HG02973 (cell line): ENCODE measurements around the gene PHF21A.
A peak's percentile ranks its signal among the peaks of the same experiment; 100 is the strongest.
"Not testable (repeated sequence)": the region's sequence is repeated elsewhere in the genome, so short reads cannot be mapped to it uniquely, and the experiment has no call there.

Experiments
- ATAC-seq: cut with Tn5 transposase; IDR thresholded peaks from one replicate; pipeline ENCODE4 v1.9.1; 2021; ENCODE audit warnings: moderate library complexity; ENCODE audit not compliant: unreplicated experiment

Gene PHF21A

DNA sequence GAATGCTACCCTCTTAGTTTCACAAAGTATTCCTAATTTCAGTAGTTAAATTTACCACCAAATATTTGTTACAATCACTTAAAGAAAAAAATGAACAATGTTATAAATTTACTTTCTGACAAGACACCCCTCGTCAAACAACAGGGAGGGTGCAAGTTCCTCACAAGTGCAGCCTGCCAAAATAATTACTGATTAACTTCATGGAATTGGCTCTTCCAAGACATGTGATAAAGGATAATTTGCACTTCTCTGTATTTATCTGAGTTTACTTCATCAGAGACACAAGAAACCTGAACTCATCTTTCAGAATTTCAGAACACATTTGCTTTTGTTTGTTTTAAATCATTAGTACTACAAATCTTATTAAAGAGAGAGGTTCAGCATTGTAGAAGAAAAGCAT lies 132.3 kb downstream of the PHF21A start:
- ATAC-seq, result no peak

GRCh38 chr11:45985212-45985611 lies 136.0 kb downstream of the PHF21A start:
- ATAC-seq, result no peak

DNA sequence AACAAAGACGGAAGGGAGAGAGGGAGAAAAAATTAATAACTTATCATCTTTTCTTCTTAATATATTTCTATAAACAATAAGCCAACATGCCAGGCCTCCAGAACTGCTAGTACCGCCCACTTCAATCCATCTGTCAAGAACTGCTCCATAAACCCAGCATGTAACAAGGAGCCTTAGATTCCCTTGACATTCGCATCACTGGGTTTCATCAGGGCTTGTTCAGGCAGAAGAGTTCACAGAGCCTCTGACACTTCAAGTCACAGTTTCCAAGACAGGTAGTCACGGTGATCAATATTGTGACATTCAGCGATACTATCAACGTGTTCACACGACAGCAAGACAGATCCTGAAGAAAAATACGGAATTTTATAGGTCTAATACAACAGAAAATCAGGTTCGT lies 137.1 kb downstream of the PHF21A start:
- no peak for ATAC-seq

GRCh38 chr11:45983471-45983845 lies 137.8 kb downstream of the PHF21A start:
- ATAC-seq, result no peak

- no peak for ATAC-seq
Measured at GRCh38 chr11:45982656-45983470, 138.4 kb downstream of the PHF21A start.

- not testable (repeated sequence) for ATAC-seq
Measured at GRCh38 chr11:45981826-45982225, 139.4 kb downstream of the PHF21A start.

GRCh38 chr11:45974806-45975205 lies 146.4 kb downstream of the PHF21A start:
- ATAC-seq, result no peak

DNA sequence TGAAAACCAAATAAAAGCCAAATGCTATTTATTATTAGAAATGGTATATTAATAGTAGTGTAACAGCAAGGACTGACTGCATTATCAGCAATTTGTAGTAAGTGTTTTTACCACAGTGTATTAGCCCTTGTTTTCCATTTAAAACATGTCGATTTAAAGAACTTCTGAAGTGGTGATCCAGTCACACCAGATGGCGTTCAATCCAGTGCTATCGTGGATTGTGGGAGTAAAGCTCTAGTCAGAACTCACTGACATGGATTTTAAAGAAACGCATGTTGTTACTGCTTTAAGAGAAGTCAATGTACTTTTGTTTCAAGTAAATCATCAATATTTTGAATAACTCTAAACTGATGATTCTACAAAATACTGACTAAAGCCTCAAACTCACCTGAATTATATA lies 147.7 kb downstream of the PHF21A start:
- ATAC-seq, result no peak

- no peak for ATAC-seq
Measured at GRCh38 chr11:45968901-45969300, 152.4 kb downstream of the PHF21A start.

GRCh38 chr11:45967506-45967905 lies 153.7 kb downstream of the PHF21A start:
- no peak for ATAC-seq

DNA sequence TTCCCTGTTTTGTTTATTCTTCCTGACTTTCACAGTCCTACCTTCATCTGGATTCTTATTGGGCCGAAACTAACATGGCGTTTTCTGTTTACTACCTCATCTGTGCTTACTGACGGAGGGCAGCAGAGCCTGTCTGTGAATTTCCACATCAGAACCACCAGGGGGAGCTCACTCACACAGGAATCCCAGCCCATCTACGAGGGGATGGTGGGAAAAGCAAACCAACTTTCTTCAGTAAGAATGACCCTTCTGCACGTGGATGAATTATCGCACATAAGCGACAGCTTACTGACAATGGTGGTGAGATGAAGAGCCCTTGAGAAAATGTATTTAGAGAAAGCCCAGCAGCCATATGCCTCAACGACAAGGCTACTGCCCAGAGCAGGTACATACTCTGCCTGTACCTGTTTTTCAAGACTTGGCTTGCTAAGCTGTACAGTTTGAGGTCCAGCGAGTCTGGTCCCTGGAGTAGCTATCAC lies 156.3 kb downstream of the PHF21A start:
- peak; percentile 73 for ATAC-seq

DNA sequence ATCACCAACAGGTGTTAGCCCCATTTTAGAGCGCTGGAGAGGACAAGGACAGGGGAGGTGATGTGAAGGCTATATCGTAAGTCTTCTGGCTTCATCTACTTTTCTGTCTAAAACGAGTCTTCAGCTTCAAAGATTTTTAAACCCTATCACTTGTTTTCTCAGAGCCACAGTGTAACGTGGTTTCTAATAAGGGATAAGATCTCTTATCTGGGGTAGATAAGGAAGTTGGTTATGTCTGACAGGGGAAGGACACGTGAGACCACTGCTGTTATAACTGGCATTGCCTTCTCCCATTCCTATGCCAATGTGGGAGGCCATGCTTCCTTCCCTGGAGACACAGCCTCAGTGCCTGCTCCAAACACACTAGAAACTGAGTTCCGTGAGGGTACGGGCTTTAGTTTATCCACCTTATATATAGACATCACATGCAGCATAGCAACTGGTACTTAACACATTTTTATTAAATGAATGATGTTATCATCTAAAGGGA lies 159.5 kb downstream of the PHF21A start:
- no peak for ATAC-seq

DNA sequence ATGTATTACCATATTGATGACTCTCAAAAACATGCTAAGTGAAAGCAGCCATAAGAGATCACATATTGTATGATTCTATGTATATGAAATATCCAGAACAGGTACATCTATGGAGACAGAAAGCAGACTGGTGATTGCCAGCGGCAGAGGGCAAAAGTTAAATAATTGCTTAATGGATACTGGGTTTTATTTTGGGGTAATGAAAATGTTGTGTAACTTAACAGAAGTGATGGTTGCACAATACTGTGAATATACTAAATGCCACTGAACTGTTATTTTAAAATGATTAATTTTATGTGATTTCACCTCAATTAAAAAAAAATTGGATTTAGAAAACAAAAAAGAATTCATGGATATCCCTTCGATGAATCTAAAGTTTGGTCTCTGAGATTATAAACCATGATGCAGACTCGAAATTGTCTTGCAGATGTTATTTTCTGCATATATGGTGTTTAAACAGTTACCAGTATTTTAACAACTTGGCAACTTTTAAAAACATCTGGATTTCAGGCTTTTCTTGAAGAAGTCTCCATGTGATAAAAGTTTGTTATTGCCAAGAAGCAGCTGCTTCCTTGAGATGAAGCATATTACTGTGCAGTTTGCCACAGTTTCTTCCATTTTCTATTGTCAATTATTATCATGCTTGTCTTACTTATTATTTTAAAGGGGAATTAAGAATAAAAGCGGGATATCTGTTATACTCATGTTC lies 160.7 kb downstream of the PHF21A start:
- ATAC-seq, result no peak

GRCh38 chr11:45959851-45960250 lies 161.4 kb downstream of the PHF21A start:
- ATAC-seq, result no peak

- ATAC-seq, result no peak
Measured at GRCh38 chr11:45949992-45950407, 171.3 kb downstream of the PHF21A start.

DNA sequence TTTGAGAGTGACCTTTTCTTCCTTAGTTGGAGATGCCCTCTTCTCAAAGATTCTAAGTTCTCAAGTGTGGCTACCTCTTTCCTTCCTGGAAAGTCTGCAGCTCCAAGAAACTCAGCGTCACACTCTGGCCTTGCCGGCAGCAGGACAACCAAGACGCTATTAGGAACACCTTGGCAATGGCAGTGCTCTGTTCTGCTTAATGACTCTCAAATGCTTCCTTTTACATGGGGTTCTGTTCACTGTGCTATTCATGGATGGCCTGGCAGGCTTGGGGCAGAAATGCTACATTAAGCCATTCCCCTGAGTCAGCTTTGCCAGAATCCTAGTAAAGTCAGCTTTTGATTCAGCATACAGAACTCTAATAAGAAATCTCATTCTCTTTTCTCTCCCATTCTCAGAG lies 172.9 kb downstream of the PHF21A start:
- ATAC-seq, result no peak

DNA sequence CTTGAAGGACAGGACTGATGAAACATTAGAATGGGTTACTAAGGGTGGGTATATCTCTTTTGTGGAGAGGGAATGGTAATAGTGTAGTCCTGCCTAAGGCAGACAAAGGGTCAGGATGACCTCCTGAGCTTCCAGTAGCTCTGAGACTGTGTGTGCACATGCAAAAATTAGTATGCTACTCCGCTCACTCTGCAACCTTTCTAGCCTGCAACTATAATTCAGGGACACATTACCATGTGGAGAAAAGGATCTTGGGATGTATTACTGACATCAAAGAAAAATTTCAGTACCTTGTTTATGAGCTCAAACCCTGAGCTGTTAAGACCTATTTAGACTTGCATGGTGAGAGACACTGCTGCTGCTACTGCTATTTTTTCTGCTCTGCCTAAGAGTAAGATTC lies 173.4 kb downstream of the PHF21A start:
- ATAC-seq, result no peak

GRCh38 chr11:45945397-45945999 lies 175.8 kb downstream of the PHF21A start:
- ATAC-seq, result no peak

DNA sequence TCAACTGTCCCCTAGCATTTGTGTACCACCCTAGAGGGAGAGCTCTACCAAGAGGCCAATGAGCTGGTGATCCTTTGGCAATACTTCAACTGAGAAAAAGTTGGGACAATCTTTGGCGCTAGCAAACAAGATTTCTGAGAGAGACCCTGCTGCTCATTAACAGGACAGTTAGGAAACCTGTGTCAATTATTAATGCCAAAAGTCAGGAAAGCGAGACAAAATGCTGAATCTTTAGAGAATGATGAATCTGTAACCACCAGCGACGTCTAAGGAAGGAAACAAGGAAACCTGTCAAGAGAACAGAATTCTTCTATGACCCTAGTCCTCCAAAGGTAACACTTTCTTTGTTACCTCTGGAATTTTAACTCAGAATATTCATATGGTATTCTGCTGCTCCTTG lies 178.9 kb downstream of the PHF21A start:
- ATAC-seq, result no peak

DNA sequence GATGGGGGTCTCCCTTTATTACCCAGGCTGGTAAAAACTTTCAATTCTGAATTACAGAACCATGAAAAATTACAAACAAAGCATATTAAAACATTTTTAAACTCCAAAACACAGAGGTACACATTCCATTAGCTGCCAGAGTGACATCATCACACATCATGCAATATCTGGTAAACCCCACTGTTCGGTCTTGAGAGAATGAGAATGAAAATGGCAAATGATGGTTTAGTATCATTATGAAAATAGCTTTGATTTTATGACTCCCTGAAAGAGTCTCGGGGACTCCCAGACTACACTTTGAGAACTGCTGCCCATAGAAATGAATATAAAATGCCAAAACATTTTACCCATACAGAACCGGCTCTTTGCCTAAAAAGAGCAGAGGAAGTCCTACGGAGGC lies 180.0 kb downstream of the PHF21A start:
- no peak for ATAC-seq

- no peak for ATAC-seq
Measured at GRCh38 chr11:45939836-45940235, 181.4 kb downstream of the PHF21A start.

- no peak for ATAC-seq
Measured at GRCh38 chr11:45937916-45938315, 183.3 kb downstream of the PHF21A start.
